ENCODE data around the gene KRT14.

DNA sequence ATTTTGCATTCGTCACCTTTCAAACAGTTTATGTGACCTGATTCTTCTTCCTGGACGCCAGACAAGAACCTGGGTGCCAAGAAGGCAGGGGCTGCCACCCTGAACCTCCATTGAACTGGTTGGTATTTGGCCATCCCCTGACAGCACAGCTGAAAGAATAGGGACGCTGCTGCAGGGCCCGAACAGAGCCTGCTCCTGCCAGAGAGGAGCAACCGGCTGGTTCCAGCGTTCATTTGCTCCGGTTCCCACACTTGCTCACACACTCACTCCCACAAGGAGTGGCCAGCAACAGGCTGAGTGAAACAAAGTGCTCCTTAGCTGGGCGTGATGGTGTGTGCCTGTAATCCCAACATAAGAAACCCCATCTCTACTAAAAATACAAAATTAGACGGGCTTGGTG, 29.8 kb downstream of the KRT14 start:
- TF ChIP-seq EZH2 (optimal IDR thresholded peaks at IDR 0.05; ENCODE audit: low read depth, low read length) (no peak), CTCF (IDR thresholded peaks at IDR 0.05; ENCODE audit: low read length) (no peak)
